Activated T-helper 1 cell treated with Interleukin-2 at 50 U/mL for 16 hours (primary cell): ENCODE results near the gene PATE4.

ENCODE experiments used
- DNase-seq: peaks from one replicate; pipeline ENCODE4 v3.0.0-alpha.2; 2020; ENCODE audit warnings: low read depth

Gene PATE4

DNA sequence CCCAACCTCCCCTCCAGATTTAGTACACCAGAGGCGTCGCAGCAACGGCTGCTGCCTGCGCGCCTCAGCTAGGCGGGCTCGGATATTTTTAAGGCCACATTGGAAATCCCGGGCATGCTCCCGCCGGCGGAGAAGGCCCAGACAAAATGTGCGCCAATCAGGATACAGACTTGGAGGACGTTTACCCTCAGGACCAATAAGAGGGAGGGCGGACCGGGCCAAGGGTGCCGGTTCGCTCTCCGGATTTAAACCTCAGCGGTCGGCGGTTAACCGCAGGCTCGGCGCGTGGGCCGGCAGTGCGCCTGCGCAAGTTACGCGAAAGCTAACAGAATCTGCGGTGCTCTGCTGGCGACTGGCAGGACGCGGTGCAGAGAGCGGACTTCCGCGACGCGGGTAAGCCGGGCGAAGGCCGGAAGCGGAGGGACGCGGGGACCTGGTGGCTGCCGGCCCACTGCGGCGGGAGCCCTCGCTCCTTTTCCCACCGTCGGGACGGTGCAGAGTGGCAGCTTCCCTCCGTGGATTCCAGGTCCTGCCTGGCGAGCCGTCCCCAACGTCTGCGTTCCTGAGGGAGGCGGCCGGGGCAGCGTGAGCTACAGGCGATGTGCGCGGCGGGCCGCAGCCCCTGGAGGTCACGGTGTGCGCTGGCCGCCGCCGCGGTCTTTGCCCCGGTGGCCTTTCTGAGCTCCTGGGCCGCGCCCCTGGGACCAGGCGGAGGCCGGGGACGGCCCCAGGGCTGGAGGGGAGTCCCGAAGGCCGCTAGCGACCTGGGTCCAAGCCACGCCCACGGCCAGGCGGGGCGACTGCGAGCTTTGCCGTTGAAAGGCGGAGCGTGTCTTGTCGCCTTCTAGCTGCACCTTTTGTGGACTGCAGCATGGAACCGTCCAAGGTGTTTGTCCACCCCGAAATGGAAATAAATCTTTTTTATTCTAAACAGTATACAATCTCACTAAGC is 54.5 kb downstream of the PATE4 start, which contains the start of gene HYLS1:
HYLS1 (plus strand) TSS at position 296 of the 952 bp plus-strand sequence. CDS start 11,701 bp downstream, outside the sequence.
- DNase-seq: peak; percentile 92
